Nephron (organoid): ENCODE results near the gene TMEM41A.
"Not testable (repeated sequence)": the region's sequence is repeated elsewhere in the genome, so short reads cannot be mapped to it uniquely, and the experiment has no call there.

Experiments used
- H3K27ac Mint-ChIP-seq, 3 experiments: 2 replicates each; pipeline ENCODE4 v1.8.0; 2020; ENCODE audit warnings: mixed read lengths in 3 of 3, mild to moderate bottlenecking in 2 of 3, moderate library complexity in 1 of 3
- H3K27me3 Mint-ChIP-seq: 2 replicates; pipeline ENCODE4 v1.8.0; 2021; ENCODE audit warnings: low read depth, mild to moderate bottlenecking, moderate library complexity, mixed read lengths
- H3K36me3 Mint-ChIP-seq: 2 replicates; pipeline ENCODE4 v1.8.0; 2020; ENCODE audit warnings: low read depth, mixed read lengths
- H3K4me1 Mint-ChIP-seq: 2 replicates; pipeline ENCODE4 v1.8.0; 2020; ENCODE audit warnings: mixed read lengths
- H3K4me3 Mint-ChIP-seq, 3 experiments: 2 replicates each; pipeline ENCODE4 v1.8.0; 2020; ENCODE audit warnings: mild to moderate bottlenecking in 3 of 3, mixed read lengths in 3 of 3, moderate library complexity in 2 of 3
- H3K9me3 Mint-ChIP-seq: 2 replicates; pipeline ENCODE4 v1.8.0; 2020; ENCODE audit warnings: mixed read lengths
- CTCF ChIP-seq, 3 experiments: fragments of 200-600 bp; sonication (generic); IDR thresholded peaks; one replicate each; pipeline ENCODE4 v1.5.0; 2021; ENCODE audit warnings: antibody characterized with exemption in 3 of 3; ENCODE audit not compliant: unreplicated experiment in 3 of 3

Gene TMEM41A

GRCh38 chr3:185484296-185484695, 14.5 kb downstream of the TMEM41A start:
- no peaks in the 10 kb centered on the region for H3K9me3 Mint-ChIP-seq

GRCh38 chr3:185479373-185479945, 19.4 kb downstream of the TMEM41A start:
- Mint-ChIP-seq H3K4me3 (no peak overlapping the region), H3K27ac (no peak overlapping the region), H3K27me3 (no peaks in the 10 kb centered on the region), H3K36me3 (peaks cover 47% of the 10 kb centered on the region), H3K9me3 (no peaks in the 10 kb centered on the region), H3K4me1 (no peaks in the 10 kb centered on the region)
- no peak for TF ChIP-seq CTCF (IDR thresholded peaks at IDR 0.05; ENCODE audit: unreplicated experiment in 3 of 3)

More at GRCh38 chr3:185484296-185484695, 14.5 kb downstream of the TMEM41A start:
- H3K4me3 Mint-ChIP-seq, result no peak overlapping the region
- no peaks in the 10 kb centered on the region for H3K27me3 Mint-ChIP-seq
- H3K36me3 Mint-ChIP-seq, result peaks cover 38% of the 10 kb centered on the region
- no peak overlapping the region for H3K27ac Mint-ChIP-seq
- no peaks in the 10 kb centered on the region for H3K4me1 Mint-ChIP-seq
- TF ChIP-seq CTCF (IDR thresholded peaks at IDR 0.05; ENCODE audit: unreplicated experiment in 3 of 3), result no peak

GRCh38 chr3:185477316-185477715, 21.5 kb downstream of the TMEM41A start:
- no peak overlapping the region for H3K4me3 Mint-ChIP-seq
- H3K4me1 Mint-ChIP-seq, result no peaks in the 10 kb centered on the region

GRCh38 chr3:185474922-185475321, 23.9 kb downstream of the TMEM41A start:
- H3K4me1 Mint-ChIP-seq, H3K9me3 Mint-ChIP-seq, H3K27ac Mint-ChIP-seq, H3K4me3 Mint-ChIP-seq, H3K27me3 Mint-ChIP-seq: not testable (repeated sequence)
- peaks cover 40% of the 10 kb centered on the region for H3K36me3 Mint-ChIP-seq

More at GRCh38 chr3:185477316-185477715, 21.5 kb downstream of the TMEM41A start:
- no peaks in the 10 kb centered on the region for H3K9me3 Mint-ChIP-seq
- no peak for TF ChIP-seq CTCF (IDR thresholded peaks at IDR 0.05; ENCODE audit: unreplicated experiment in 3 of 3)
- peaks cover 53% of the 10 kb centered on the region for H3K36me3 Mint-ChIP-seq
- no peaks in the 10 kb centered on the region for H3K27me3 Mint-ChIP-seq
- H3K27ac Mint-ChIP-seq, result no peak overlapping the region

- H3K4me1 Mint-ChIP-seq, result no peaks in the 10 kb centered on the region
- no peaks in the 10 kb centered on the region for H3K9me3 Mint-ChIP-seq
- TF ChIP-seq CTCF (IDR thresholded peaks at IDR 0.05; ENCODE audit: unreplicated experiment in 3 of 3), result no peak
- H3K27ac Mint-ChIP-seq, result no peak overlapping the region
- H3K27me3 Mint-ChIP-seq, result no peaks in the 10 kb centered on the region
- no peak overlapping the region for H3K4me3 Mint-ChIP-seq
- peaks cover 45% of the 10 kb centered on the region for H3K36me3 Mint-ChIP-seq
These were observed 25.5 kb downstream of the TMEM41A start for GRCh38 chr3:185473290-185473815.

- no peaks in the 10 kb centered on the region for H3K9me3 Mint-ChIP-seq
- peaks cover 55% of the 10 kb centered on the region for H3K36me3 Mint-ChIP-seq
- no peaks in the 10 kb centered on the region for H3K27me3 Mint-ChIP-seq
- H3K27ac Mint-ChIP-seq, result no peak overlapping the region
- TF ChIP-seq CTCF (IDR thresholded peaks at IDR 0.05; ENCODE audit: unreplicated experiment in 3 of 3), result no peak
- no peaks in the 10 kb centered on the region for H3K4me1 Mint-ChIP-seq
- no peak overlapping the region for H3K4me3 Mint-ChIP-seq
These were observed 28.5 kb downstream of the TMEM41A start for GRCh38 chr3:185470323-185470722.
